Breast epithelium (tissue), 4 donors: Measurements from ENCODE around the gene TACO1. TPM values are rescaled to one million over a fixed set of nuclear protein-coding genes. Genes with fewer than 3 reads are reported as not detected.

ENCODE experiments used
- DNase-seq, 2 donors: peaks; one replicate each; pipeline ENCODE4 v3.0.0-alpha.2; 2019; ENCODE audit warnings: low spot score in 2 of 2
- H3K27ac ChIP-seq, 2 donors: fragments of 200-600 bp; sonication (generic) in 1 of 2; one replicate each; pipeline ENCODE4 v1.5.1; 2016 to 2019; ENCODE audit warnings: mild to moderate bottlenecking in 1 of 2
- H3K27me3 ChIP-seq, 2 donors: fragments of 200-600 bp; sonication (generic) in 1 of 2; one replicate each; pipeline versions ENCODE4 v1.5.1 to v1.6.0; 2017 to 2019; ENCODE audit warnings: control low read depth in 1 of 2, mild to moderate bottlenecking in 1 of 2
- H3K36me3 ChIP-seq: fragments of 200-600 bp; one replicate; pipeline ENCODE4 v1.5.1; 2019
- H3K4me1 ChIP-seq, 2 donors: fragments of 200-600 bp; sonication (generic); one replicate each; pipeline ENCODE4 v1.5.1; 2016 to 2019; ENCODE audit warnings: control low read depth in 1 of 2
- H3K4me3 ChIP-seq, 3 donors: fragments of 200-600 bp; sonication (generic); 1 replicate in 2 of 3; 2 replicates in 1 of 3; pipeline ENCODE4 v1.5.1; 2016 to 2019; ENCODE audit warnings: mild to moderate bottlenecking in 3 of 3, moderate library complexity in 2 of 3
- H3K9me3 ChIP-seq, 2 donors: fragments of 200-600 bp; sonication (generic) in 1 of 2; one replicate each; pipeline ENCODE4 v1.5.1; 2016 to 2019; ENCODE audit warnings: control low read depth in 1 of 2
- POLR2A ChIP-seq: fragments of 450-650 bp; IDR thresholded peaks from one replicate; pipeline ENCODE4 v1.6.1; 2016; ENCODE audit warnings: antibody characterized with exemption, mild to moderate bottlenecking, moderate library complexity
- POLR2AphosphoS5 ChIP-seq, 3 donors: sonication (generic); formaldehyde crosslinking; IDR thresholded peaks; one replicate each; pipeline ENCODE4 v1.6.1; 2017; ENCODE audit warnings: antibody characterized with exemption in 3 of 3
- intact Hi-C: fragments of 100-400 bp; cut with DNase I; formaldehyde crosslinking; loops from one replicate; pipeline ENCODE4 v1.15.1; 2023; ENCODE audit warnings: low total_unique reads
- total RNA-seq, 3 donors: library from RNA; depleted of rRNA; stranded (reverse); fragments of >200 nt; gene quantifications; one replicate each; pipeline ENCODE4 v1.1.0, GENCODE V29; 2016
- TF ChIP-seq, protein P1 (sequence below), 3 donors: fragments of 450-650 bp; IDR thresholded peaks; one replicate each; pipeline ENCODE4 v1.5.1; 2016 to 2017; ENCODE audit warnings: antibody characterized with exemption in 3 of 3, mild to moderate bottlenecking in 3 of 3, moderate library complexity in 3 of 3

TACO1 gene
- total RNA-seq, 3 donors from 2014 or later, result 11.0 to 12.4 (median 11.1) TPM

GRCh38 chr17:63571632-63572310 lies 28.9 kb upstream of the TACO1 start:
- no peak for TF ChIP-seq POLR2A
- TF ChIP-seq, protein P1, sequence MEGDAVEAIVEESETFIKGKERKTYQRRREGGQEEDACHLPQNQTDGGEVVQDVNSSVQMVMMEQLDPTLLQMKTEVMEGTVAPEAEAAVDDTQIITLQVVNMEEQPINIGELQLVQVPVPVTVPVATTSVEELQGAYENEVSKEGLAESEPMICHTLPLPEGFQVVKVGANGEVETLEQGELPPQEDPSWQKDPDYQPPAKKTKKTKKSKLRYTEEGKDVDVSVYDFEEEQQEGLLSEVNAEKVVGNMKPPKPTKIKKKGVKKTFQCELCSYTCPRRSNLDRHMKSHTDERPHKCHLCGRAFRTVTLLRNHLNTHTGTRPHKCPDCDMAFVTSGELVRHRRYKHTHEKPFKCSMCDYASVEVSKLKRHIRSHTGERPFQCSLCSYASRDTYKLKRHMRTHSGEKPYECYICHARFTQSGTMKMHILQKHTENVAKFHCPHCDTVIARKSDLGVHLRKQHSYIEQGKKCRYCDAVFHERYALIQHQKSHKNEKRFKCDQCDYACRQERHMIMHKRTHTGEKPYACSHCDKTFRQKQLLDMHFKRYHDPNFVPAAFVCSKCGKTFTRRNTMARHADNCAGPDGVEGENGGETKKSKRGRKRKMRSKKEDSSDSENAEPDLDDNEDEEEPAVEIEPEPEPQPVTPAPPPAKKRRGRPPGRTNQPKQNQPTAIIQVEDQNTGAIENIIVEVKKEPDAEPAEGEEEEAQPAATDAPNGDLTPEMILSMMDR (IDR thresholded peaks at IDR 0.05), result no peak
- no peak for TF ChIP-seq POLR2AphosphoS5 (IDR thresholded peaks at IDR 0.05)
- no peaks in the 10 kb centered on the region for H3K36me3 ChIP-seq
- no peak overlapping the region for H3K4me3 ChIP-seq
- no peak for DNase-seq
- intact Hi-C loops, result no loop called here
- no peaks in the 10 kb centered on the region for H3K27me3 ChIP-seq
- no peaks in the 10 kb centered on the region for H3K9me3 ChIP-seq
- H3K27ac ChIP-seq, result no peak overlapping the region
- H3K4me1 ChIP-seq, result no peaks in the 10 kb centered on the region

DNA sequence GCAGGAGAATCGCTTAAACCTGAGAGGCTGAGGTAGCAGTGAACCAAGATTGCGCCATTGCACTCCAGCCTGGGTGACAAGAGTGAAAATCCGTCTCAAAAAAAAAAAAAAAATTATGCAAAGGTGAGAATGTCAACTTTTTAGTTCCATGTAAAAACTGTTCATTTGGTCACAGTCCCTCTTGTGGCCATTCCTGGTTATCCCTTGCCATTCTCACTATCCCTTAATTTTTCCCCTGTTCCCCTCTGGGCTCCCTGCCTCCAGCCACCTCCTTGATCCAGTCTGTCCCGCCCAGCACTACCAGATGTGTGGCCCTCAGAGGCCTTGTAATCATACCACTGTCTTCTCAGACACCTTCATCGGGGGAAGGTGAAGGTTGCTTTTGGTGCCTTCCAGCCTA lies 27.1 kb upstream of the TACO1 start:
- intact Hi-C loops, result no loop called here
- no peak overlapping the region for H3K4me3 ChIP-seq
- H3K36me3 ChIP-seq, result no peaks in the 10 kb centered on the region
- H3K27ac ChIP-seq, result no peak overlapping the region
- no peaks in the 10 kb centered on the region for H3K9me3 ChIP-seq
- H3K4me1 ChIP-seq, result no peaks in the 10 kb centered on the region
- TF ChIP-seq POLR2AphosphoS5 (IDR thresholded peaks at IDR 0.05) (no peak), POLR2A (no peak)
- TF ChIP-seq, protein P1 (IDR thresholded peaks at IDR 0.05), result peak in 1 of 3 donors; percentile 21
- no peak for DNase-seq
- H3K27me3 ChIP-seq, result no peaks in the 10 kb centered on the region

DNA sequence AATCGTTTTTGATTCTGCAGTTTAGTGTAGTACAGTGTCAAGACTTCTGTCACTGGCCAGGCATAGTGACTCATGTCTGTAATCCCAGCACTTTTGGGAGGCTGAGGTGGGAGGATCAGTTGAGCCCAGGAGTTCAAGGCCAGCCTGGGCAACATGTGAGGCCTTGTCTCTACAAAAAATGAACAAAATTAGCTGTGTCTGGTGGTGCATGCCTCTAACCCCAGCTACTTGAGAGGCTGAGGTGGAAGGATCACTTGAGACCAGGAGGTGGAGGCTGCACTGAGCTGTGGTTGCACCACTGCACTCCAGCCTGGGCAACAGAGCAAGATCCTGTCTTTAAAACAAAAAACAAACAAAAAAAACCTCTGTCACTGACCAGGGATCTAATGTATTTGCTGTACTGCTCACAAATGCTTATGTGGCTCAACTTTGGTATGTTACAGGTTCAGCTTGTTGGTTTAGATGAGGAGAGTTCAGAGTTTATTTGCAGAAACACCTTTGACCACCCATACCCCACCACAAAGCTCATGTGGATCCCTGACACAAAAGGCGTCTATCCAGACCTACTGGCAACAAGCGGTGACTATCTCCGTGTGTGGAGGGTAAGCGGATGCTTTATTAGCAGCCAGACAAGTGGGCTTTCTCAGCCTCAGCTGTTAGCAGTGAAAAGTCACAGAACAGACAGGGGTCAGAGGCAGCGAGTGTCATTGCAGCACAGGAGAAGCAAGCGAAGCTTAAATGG lies 22.5 kb upstream of the TACO1 start:
- intact Hi-C loops, result no loop called here

DNA sequence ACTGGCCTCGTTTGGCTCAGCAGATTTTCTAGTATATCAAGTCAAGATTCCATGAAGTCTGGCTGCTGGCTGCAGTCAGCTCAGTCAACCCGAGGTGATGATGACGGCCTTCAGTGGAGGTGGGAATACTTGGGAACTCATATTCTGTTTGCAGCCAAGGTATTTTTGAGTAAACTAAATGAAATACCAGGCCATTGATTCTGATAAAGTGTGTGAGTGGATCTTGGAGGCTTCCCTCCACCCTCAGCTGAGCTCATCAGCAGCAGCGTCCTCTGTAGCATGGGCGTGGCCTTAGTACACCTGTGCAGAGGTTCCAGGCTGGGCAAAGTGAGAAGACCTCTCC lies 22.0 kb upstream of the TACO1 start:
- no peaks in the 10 kb centered on the region for H3K4me1 ChIP-seq
- H3K36me3 ChIP-seq, result peaks cover 9% of the 10 kb centered on the region
- no peak overlapping the region for H3K4me3 ChIP-seq
- DNase-seq, result no peak
- intact Hi-C loops, result no loop called here
- H3K27ac ChIP-seq, result no peak overlapping the region
- no peaks in the 10 kb centered on the region for H3K27me3 ChIP-seq
- no peaks in the 10 kb centered on the region for H3K9me3 ChIP-seq
- TF ChIP-seq POLR2A, result no peak
- TF ChIP-seq, protein P1 (IDR thresholded peaks at IDR 0.05), result no peak
- no peak for TF ChIP-seq POLR2AphosphoS5 (IDR thresholded peaks at IDR 0.05)

More for the DNA sequence above, 22.5 kb upstream of the TACO1 start:
- TF ChIP-seq POLR2AphosphoS5 (IDR thresholded peaks at IDR 0.05) (no peak), POLR2A (no peak)
- TF ChIP-seq, protein P1 (IDR thresholded peaks at IDR 0.05), result no peak
- peaks cover 6% of the 10 kb centered on the region for H3K36me3 ChIP-seq
- H3K27ac ChIP-seq, result no peak overlapping the region
- DNase-seq, result no peak
- H3K4me3 ChIP-seq, result no peak overlapping the region
- no peaks in the 10 kb centered on the region for H3K9me3 ChIP-seq
- H3K27me3 ChIP-seq, result no peaks in the 10 kb centered on the region
- no peaks in the 10 kb centered on the region for H3K4me1 ChIP-seq

GRCh38 chr17:63579633-63580032 lies 21.1 kb upstream of the TACO1 start:
- DNase-seq, result no peak
- Histone ChIP-seq H3K4me3 (no peak overlapping the region), H3K36me3 (peaks cover 12% of the 10 kb centered on the region), H3K4me1 (no peaks in the 10 kb centered on the region), H3K9me3 (no peaks in the 10 kb centered on the region), H3K27ac (no peak overlapping the region), H3K27me3 (no peaks in the 10 kb centered on the region)
- intact Hi-C loops, result no loop called here
- no peak for TF ChIP-seq POLR2A
- TF ChIP-seq, protein P1 (IDR thresholded peaks at IDR 0.05), result no peak
- no peak for TF ChIP-seq POLR2AphosphoS5 (IDR thresholded peaks at IDR 0.05)
